ENCODE measurements around the gene TFPI2. TPM values are rescaled to one million over a fixed set of nuclear protein-coding genes. Genes with fewer than 3 reads are reported as not detected.

The TFPI2 gene
- total and polyA plus RNA-seq, 4 donors, result 1.4 to 9.1 (median 3.6) TPM

GRCh38 chr7:93923942-93924341 is 33.4 kb upstream of the TFPI2 start:
- peak overlapping the region in 1 of 3 donors; percentile 33 for H3K4me3 ChIP-seq (ENCODE audit: low read depth in 1 of 3, low read length in 3 of 3)
- no peak overlapping the region for H3K27ac ChIP-seq (ENCODE audit: low read depth in 1 of 2, low read length in 2 of 2)
- H3K9me3 ChIP-seq (ENCODE audit: control insufficient read depth in 4 of 4, low read length in 3 of 4), result no peaks in the 10 kb centered on the region
- peaks cover 0 to 12% (median 0%) of the 10 kb centered on the region in 4 donors for H3K27me3 ChIP-seq (ENCODE audit: control insufficient read depth in 4 of 4, insufficient read depth in 4 of 4, low read length in 3 of 4)
- 43% methylated on average over 1 of the region's 1 CpG for WGBS
- no peaks in the 10 kb centered on the region for H3K36me3 ChIP-seq (ENCODE audit: control insufficient read depth in 4 of 4, insufficient read depth in 3 of 4, low read depth in 1 of 4, low read length in 3 of 4)
- H3K9ac ChIP-seq (ENCODE audit: low read depth in 1 of 2, low read length in 2 of 2), result no peak overlapping the region
- no peak for DNase-seq (ENCODE audit: low spot score)
- TF ChIP-seq FOXA1 (IDR thresholded peaks at IDR 0.05) (no peak), ATF3 (IDR thresholded peaks at IDR 0.05) (no peak), ZBTB33 (IDR thresholded peaks at IDR 0.05) (no peak), NR2F2 (IDR thresholded peaks at IDR 0.05) (no peak)
- H3K4me1 ChIP-seq (ENCODE audit: control insufficient read depth in 4 of 4, insufficient read depth in 4 of 4, low read length in 3 of 4), result peaks cover 0 to 9% (median 4%) of the 10 kb centered on the region in 4 donors

GRCh38 chr7:93923296-93923695 is 32.7 kb upstream of the TFPI2 start:
- Histone ChIP-seq H3K4me3 (ENCODE audit: low read depth in 1 of 3, low read length in 3 of 3) (peak overlapping the region in 1 of 3 donors; percentile 33), H3K27me3 (ENCODE audit: control insufficient read depth in 4 of 4, insufficient read depth in 4 of 4, low read length in 3 of 4) (peaks cover 0 to 12% (median 0%) of the 10 kb centered on the region in 4 donors), H3K9me3 (ENCODE audit: control insufficient read depth in 4 of 4, low read length in 3 of 4) (no peaks in the 10 kb centered on the region), H3K4me1 (ENCODE audit: control insufficient read depth in 4 of 4, insufficient read depth in 4 of 4, low read length in 3 of 4) (peaks cover 0 to 9% (median 4%) of the 10 kb centered on the region in 4 donors), H3K27ac (ENCODE audit: low read depth in 1 of 2, low read length in 2 of 2) (peak overlapping the region in 1 of 2 donors; percentile 43), H3K36me3 (ENCODE audit: control insufficient read depth in 4 of 4, insufficient read depth in 3 of 4, low read depth in 1 of 4, low read length in 3 of 4) (no peaks in the 10 kb centered on the region), H3K9ac (ENCODE audit: low read depth in 1 of 2, low read length in 2 of 2) (peak overlapping the region in 1 of 2 donors; percentile 32)
- TF ChIP-seq FOXA1 (IDR thresholded peaks at IDR 0.05), result no peak
- no peak for TF ChIP-seq FOXA2 (IDR thresholded peaks at IDR 0.05)
- TF ChIP-seq SP1 (IDR thresholded peaks at IDR 0.05), result no peak
- no peak for TF ChIP-seq MAX (IDR thresholded peaks at IDR 0.05)
- no peak for TF ChIP-seq CTCF (IDR thresholded peaks at IDR 0.05; ENCODE audit: low read depth, low read length, missing input control)
- no peak for TF ChIP-seq TAF1 (conservative IDR thresholded peaks at IDR 0.05)
- no peak for TF ChIP-seq JUND (IDR thresholded peaks at IDR 0.05)
- TF ChIP-seq HNF4G (IDR thresholded peaks at IDR 0.05), result no peak
- no peak for TF ChIP-seq RXRA (IDR thresholded peaks at IDR 0.05)
- no peak for TF ChIP-seq REST (IDR thresholded peaks at IDR 0.05)
- TF ChIP-seq RAD21 (IDR thresholded peaks at IDR 0.05), result no peak
- no peak for TF ChIP-seq GABPA (IDR thresholded peaks at IDR 0.05 in 1 of 2, conservative IDR thresholded peaks at IDR 0.05 in 1 of 2)
- TF ChIP-seq EGR1 (IDR thresholded peaks at IDR 0.05; ENCODE audit: low read depth in 2 of 2), result no peak
- WGBS, result 63% methylated on average over 6 of the region's 6 CpGs
- no peak for DNase-seq (ENCODE audit: low spot score)

Data from liver (tissue), 9 donors.